K562 (cell line): Measurements from ENCODE around the gene AQP2. TPM values are rescaled to one million over a fixed set of nuclear protein-coding genes. Genes with fewer than 3 reads are reported as not detected.

Experiments used
- ATAC-seq: fragments of 200-7000 bp; cut with Tn5 transposase; 3 replicates; pipeline ENCODE4 v1.9.1; 2020; ENCODE audit warnings: moderate library complexity
- BruUV-seq: library from RNA; stranded (reverse); fragments of 400-500 nt; replicated peaks from 2 replicates; lab custom pipeline; 2021; lab: Mats Ljungman, UMichigan
- CTCF ChIA-PET: fragments of 300-600 bp; formaldehyde crosslinking; extraction: SDS; loops from one replicate; lab custom pipeline; 2021; ENCODE audit warnings: low intra/inter-chr PET ratio; lab: Yijun Ruan, JAX
- POLR2A ChIA-PET: fragments of 300-600, 350-650 bp; sonication (Branson Sonifier 250); formaldehyde crosslinking; extraction: SDS; loops from one replicate; lab custom pipeline; 2021; ENCODE audit warnings: antibody characterized with exemption, inconsistent platforms; lab: Yijun Ruan, JAX
- DNase-seq, 4 experiments: peaks; one replicate each; pipeline versions ENCODE4 v3.0.0 to v3.0.0-alpha.2; 2011 to 2018; ENCODE audit warnings: low spot score in 3 of 4, mixed read lengths in 3 of 4; ENCODE audit errors: extremely low read depth in 1 of 4
- FAIRE-seq: peaks from 2 replicates; lab custom pipeline; 2011; peaks lifted over from hg19 to GRCh38; lab: Jason Lieb, UNC
- H2AFZ ChIP-seq: 2 replicates; pipeline ENCODE4 v1.6.0; 2011; ENCODE audit warnings: low read depth, low read length, control low read depth, inconsistent platforms
- H3K27ac ChIP-seq: fragments of 200-600 bp; 3 replicates; pipeline ENCODE4 v1.8.0; 2011; ENCODE audit warnings: low read depth, mild to moderate bottlenecking, control low read depth, inconsistent platforms, low read length, moderate library complexity, mixed read lengths; ENCODE audit errors: extremely low read depth
- H3K27me3 ChIP-seq, 2 experiments: fragments of 300-600 bp in 1 of 2; 2 replicates in 1 of 2; 3 replicates in 1 of 2; pipeline versions ENCODE4 v1.6.0 to v1.8.0; 2011; ENCODE audit warnings: inconsistent platforms in 2 of 2, low read length in 2 of 2, mild to moderate bottlenecking in 1 of 2, mixed read lengths in 1 of 2, moderate library complexity in 1 of 2; ENCODE audit not compliant: control insufficient read depth in 2 of 2, insufficient read depth in 2 of 2
- H3K36me3 ChIP-seq: fragments of 300-600 bp; 3 replicates; pipeline ENCODE4 v1.8.0; 2011; ENCODE audit warnings: mild to moderate bottlenecking, low read length, inconsistent platforms; ENCODE audit not compliant: control insufficient read depth, insufficient read depth
- H3K4me1 ChIP-seq, 2 experiments: fragments of 200-600 bp in 1 of 2; replicated peaks in 1 of 2; 2 replicates in 1 of 2; 3 replicates in 1 of 2; pipeline versions ENCODE4 v1.5.1 to v1.8.0; 2011; ENCODE audit warnings: inconsistent platforms in 2 of 2, low read length in 2 of 2, mild to moderate bottlenecking in 1 of 2, mixed read lengths in 1 of 2, moderate library complexity in 1 of 2; ENCODE audit not compliant: control insufficient read depth in 2 of 2, insufficient read depth in 2 of 2
- H3K4me2 ChIP-seq: 2 replicates; pipeline ENCODE4 v1.6.1; 2011; ENCODE audit warnings: low read length, control low read depth, inconsistent platforms, mixed read lengths; ENCODE audit not compliant: insufficient read depth
- H3K4me3 ChIP-seq: fragments of 200-600 bp; sonication (generic), shearing (Covaris generic); 2 replicates; pipeline ENCODE4 v1.5.1; 2016; ENCODE audit warnings: control low read depth, inconsistent platforms
- H3K79me2 ChIP-seq: fragments of 200-600 bp; 3 replicates; pipeline ENCODE4 v1.8.0; 2011; ENCODE audit warnings: low read length, inconsistent platforms; ENCODE audit not compliant: control insufficient read depth, insufficient read depth
- H3K9ac ChIP-seq, 2 experiments: 2 replicates each; pipeline versions ENCODE4 v1.6.0 to v1.6.1; 2011; ENCODE audit warnings: low read depth in 2 of 2, low read length in 2 of 2, control low read depth in 1 of 2, inconsistent platforms in 1 of 2, mild to moderate bottlenecking in 1 of 2, mixed read lengths in 1 of 2; ENCODE audit not compliant: insufficient read depth in 1 of 2
- H3K9me1 ChIP-seq: one replicate; pipeline ENCODE4 v1.6.0; 2011; ENCODE audit warnings: inconsistent platforms, mild to moderate bottlenecking, low read length, moderate library complexity; ENCODE audit not compliant: control insufficient read depth, insufficient read depth
- H3K9me3 ChIP-seq: replicated peaks from 2 replicates; pipeline ENCODE4 v1.5.1; 2011; ENCODE audit warnings: low read depth, low read length, inconsistent platforms; ENCODE audit not compliant: control insufficient read depth, insufficient read depth
- H4K20me1 ChIP-seq: replicated peaks from 2 replicates; pipeline ENCODE4 v1.6.1; 2011; ENCODE audit warnings: low read length, inconsistent platforms, mixed read lengths; ENCODE audit not compliant: control insufficient read depth, insufficient read depth
- ETV5 ChIP-seq: sonication (generic); formaldehyde crosslinking; IDR thresholded peaks from 2 replicates; pipeline ENCODE4 v1.4.0; 2020; ENCODE audit warnings: low read depth, mild to moderate bottlenecking, missing genetic modification reagents
- MAFG ChIP-seq: fragments of 450-650 bp; conservative IDR thresholded peaks from 2 replicates; pipeline ENCODE4 v1.6.1; 2016; ENCODE audit warnings: missing genetic modification characterization, missing compliant biosample characterization
- MAFK ChIP-seq: IDR thresholded peaks from 2 replicates; pipeline ENCODE4 v1.6.1; 2011; ENCODE audit warnings: low read length, improper control_type of control experiment
- POLR2H ChIP-seq: IDR thresholded peaks from 2 replicates; pipeline ENCODE4 v1.6.1; 2016; ENCODE audit warnings: missing genetic modification characterization, low read depth, mild to moderate bottlenecking, control low read depth, missing compliant biosample characterization, moderate library complexity
- RNF2 ChIP-seq: sonication (generic); IDR thresholded peaks from 2 replicates; pipeline ENCODE4 v1.6.1; 2016
- SRSF1 ChIP-seq: fragments of 200-400 bp; formaldehyde crosslinking; IDR thresholded peaks from 2 replicates; pipeline ENCODE4 v1.6.1; 2017; ENCODE audit warnings: mild to moderate bottlenecking, low read depth, low read length, moderate library complexity
- TBL1XR1 ChIP-seq, 2 experiments: IDR thresholded peaks; 2 replicates each; pipeline ENCODE4 v1.6.1; 2012; ENCODE audit warnings: improper control_type of control experiment in 2 of 2, low read length in 2 of 2, mild to moderate bottlenecking in 1 of 2
- ZNF282 ChIP-seq: sonication (generic); formaldehyde crosslinking; IDR thresholded peaks from 2 replicates; pipeline ENCODE4 v1.8.1; 2023; ENCODE audit warnings: missing genetic modification reagents
- ZNF444 ChIP-seq: fragments of 250-450 bp; sonication (Bioruptor Pico); IDR thresholded peaks from 2 replicates; pipeline ENCODE4 v1.4.0; 2020; ENCODE audit warnings: mild to moderate bottlenecking, moderate library complexity
- ZNF785 ChIP-seq: fragments of 250-450 bp; sonication (Bioruptor Pico); IDR thresholded peaks from 2 replicates; pipeline ENCODE4 v1.4.0; 2020; ENCODE audit warnings: mild to moderate bottlenecking
- WGBS: fragments of 100-300 bp; shearing (Covaris generic); methylation state at CpG from one replicate; pipeline ENCODE4 v1.1.6; 2016; ENCODE audit warnings: low coverage, mixed read lengths; ENCODE audit not compliant: insufficient coverage; ENCODE audit errors: missing lambda C conversion rate; 5-methylcytosine and 5-hydroxymethylcytosine counted together
- in situ Hi-C: fragments of 300-500 bp; cut with MboI; formaldehyde crosslinking; loops from 4 replicates; pipeline ENCODE4 v1.15.0; 2018; ENCODE audit warnings: inconsistent platforms, mixed read lengths
- intact Hi-C: fragments of 100-400 bp; cut with micrococcal nuclease; formaldehyde crosslinking; loops from 2 replicates; pipeline ENCODE4 v1.14.2; 2022
- polyA plus RNA-seq, 8 experiments: library from polyadenylated mRNA; depleted of rRNA in 4 of 8; stranded (reverse) in 5 of 8; unstranded in 3 of 8; fragments of >200 nt; fragmentation: Nextera tagmentation in 2 of 8; fragmentation: Illumina TruSeq in 1 of 8; extraction: Ambion mirVana in 2 of 8; extraction: Trizol in 1 of 8; gene quantifications; 2 replicates each; pipeline versions ENCODE4 v1.2.1 to v1.2.3, GENCODE V29; 2011 to 2014; ENCODE audit warnings: inconsistent platforms in 1 of 8, missing spikeins in 1 of 8
- total RNA-seq, 7 experiments: library from RNA; depleted of rRNA in 6 of 7; stranded (reverse); fragments of >200 nt in 6 of 7; fragmentation: Illumina TruSeq in 2 of 7; extraction: Trizol in 2 of 7; gene quantifications; 2 replicates each; pipeline versions ENCODE4 v1.2.1 to v1.2.3, GENCODE V29; 2011 to 2021; ENCODE audit warnings: low replicate concordance in 1 of 7
- TF ChIP-seq, protein P1 (sequence below): fragments of 250-450 bp; sonication (Bioruptor Pico); IDR thresholded peaks from 2 replicates; pipeline ENCODE4 v1.4.0; 2020; ENCODE audit warnings: mild to moderate bottlenecking, moderate library complexity, borderline replicate concordance
- TF ChIP-seq, protein P2 (sequence below): IDR thresholded peaks from 2 replicates; pipeline ENCODE4 v1.6.1; 2012; ENCODE audit warnings: low read depth, low read length, improper control_type of control experiment, borderline replicate concordance

AQP2 gene
- total and polyA plus RNA-seq, 9 of the 15 experiments (the other 6 are each of a cell fraction or from before 2014, with no cell fraction given): not detected

DNA sequence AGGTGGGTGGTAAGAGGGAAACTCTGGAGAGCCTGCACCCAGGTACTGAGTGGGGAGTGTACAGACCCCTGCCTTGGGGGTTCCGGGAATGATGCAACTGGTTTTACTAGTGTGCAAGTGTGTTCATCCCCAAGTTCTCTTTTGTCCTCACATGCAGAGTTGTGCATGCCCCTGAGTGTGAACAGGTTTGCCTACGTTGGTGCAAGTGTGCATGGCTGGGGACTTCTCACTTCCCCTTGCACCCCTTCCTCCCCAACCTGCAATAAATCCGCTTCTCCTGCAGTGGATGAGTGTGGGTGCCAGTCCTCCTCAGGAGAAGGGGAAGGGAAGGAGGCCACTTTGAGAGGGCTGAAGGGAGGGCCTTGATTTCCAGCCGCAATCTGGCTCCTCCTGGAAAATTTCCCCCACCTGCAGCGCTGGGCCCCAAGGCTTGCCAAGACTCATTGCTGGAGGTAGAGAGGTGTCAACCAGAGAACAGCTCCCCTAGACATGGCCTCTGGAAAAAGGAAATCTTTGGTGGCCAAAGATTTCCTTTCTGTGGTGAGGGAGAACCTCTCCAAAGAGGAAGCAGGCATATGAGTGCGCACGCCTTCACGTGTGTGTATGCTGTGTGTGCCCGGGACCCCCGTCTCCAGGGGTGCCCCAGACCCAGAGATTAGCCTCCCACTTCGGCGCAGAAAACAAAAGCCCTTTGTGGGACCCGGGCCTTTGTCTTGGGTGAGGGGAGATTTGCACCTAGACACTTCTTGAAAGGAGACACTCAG lies 5.5 kb downstream of the AQP2 start:
- Histone ChIP-seq H4K20me1 (no peaks in the 10 kb centered on the region), H3K36me3 (no peaks in the 10 kb centered on the region), H3K9ac (no peak overlapping the region), H3K27me3 (peaks cover 11 to 46% of the 10 kb centered on the region in 2 experiments; a peak in 4 of 5 replicates), H3K9me1 (no peaks in the 10 kb centered on the region), H3K79me2 (no peaks in the 10 kb centered on the region), H3K4me2 (no peak overlapping the region), H3K4me3 (no peak overlapping the region), H3K27ac (no peak overlapping the region), H3K4me1 (peaks cover 0 to 17% of the 10 kb centered on the region in 2 experiments; a peak in 1 of 5 replicates), H2AFZ (no peak overlapping the region), H3K9me3 (no peaks in the 10 kb centered on the region)
- ChIA-PET CTCF (no interaction called here), POLR2A (interaction anchor here (0.6 kb wide), 1 partner anchor 142 kb away, joined by 3 read pairs; no protein-coding TSS in a partner anchor)
- 8% methylated on average over 12 of the region's 13 CpGs for WGBS
- ATAC-seq (no peak), FAIRE-seq (no peak), DNase-seq (no peak)
- intact Hi-C loops: no loop called here
- in situ Hi-C loops: no loop called here
- BruUV-seq: no TSS peak
- TF ChIP-seq ZNF444 (CRISPR knock-in tag): no peak
- no peak for TF ChIP-seq RNF2
- TF ChIP-seq, protein P1, sequence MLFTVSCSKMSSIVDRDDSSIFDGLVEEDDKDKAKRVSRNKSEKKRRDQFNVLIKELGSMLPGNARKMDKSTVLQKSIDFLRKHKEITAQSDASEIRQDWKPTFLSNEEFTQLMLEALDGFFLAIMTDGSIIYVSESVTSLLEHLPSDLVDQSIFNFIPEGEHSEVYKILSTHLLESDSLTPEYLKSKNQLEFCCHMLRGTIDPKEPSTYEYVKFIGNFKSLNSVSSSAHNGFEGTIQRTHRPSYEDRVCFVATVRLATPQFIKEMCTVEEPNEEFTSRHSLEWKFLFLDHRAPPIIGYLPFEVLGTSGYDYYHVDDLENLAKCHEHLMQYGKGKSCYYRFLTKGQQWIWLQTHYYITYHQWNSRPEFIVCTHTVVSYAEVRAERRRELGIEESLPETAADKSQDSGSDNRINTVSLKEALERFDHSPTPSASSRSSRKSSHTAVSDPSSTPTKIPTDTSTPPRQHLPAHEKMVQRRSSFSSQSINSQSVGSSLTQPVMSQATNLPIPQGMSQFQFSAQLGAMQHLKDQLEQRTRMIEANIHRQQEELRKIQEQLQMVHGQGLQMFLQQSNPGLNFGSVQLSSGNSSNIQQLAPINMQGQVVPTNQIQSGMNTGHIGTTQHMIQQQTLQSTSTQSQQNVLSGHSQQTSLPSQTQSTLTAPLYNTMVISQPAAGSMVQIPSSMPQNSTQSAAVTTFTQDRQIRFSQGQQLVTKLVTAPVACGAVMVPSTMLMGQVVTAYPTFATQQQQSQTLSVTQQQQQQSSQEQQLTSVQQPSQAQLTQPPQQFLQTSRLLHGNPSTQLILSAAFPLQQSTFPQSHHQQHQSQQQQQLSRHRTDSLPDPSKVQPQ (CRISPR knock-in tag): no peak
- TF ChIP-seq ZNF282: no peak
- TF ChIP-seq TBL1XR1 (IDR thresholded peaks at IDR 0.05; ENCODE audit: low read length in 2 of 2): no peak
- TF ChIP-seq, protein P2, sequence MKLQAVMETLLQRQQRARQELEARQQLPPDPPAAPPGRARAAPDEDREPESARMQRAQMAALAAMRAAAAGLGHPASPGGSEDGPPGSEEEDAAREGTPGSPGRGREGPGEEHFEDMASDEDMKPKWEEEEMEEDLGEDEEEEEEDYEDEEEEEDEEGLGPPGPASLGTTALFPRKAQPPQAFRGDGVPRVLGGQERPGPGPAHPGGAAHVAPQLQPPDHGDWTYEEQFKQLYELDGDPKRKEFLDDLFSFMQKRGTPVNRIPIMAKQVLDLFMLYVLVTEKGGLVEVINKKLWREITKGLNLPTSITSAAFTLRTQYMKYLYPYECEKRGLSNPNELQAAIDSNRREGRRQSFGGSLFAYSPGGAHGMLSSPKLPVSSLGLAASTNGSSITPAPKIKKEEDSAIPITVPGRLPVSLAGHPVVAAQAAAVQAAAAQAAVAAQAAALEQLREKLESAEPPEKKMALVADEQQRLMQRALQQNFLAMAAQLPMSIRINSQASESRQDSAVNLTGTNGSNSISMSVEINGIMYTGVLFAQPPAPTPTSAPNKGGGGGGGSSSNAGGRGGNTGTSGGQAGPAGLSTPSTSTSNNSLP: no peak
- no peak for TF ChIP-seq SRSF1
- no peak for TF ChIP-seq POLR2H (tag)
- TF ChIP-seq MAFK: no peak
- TF ChIP-seq ETV5 (CRISPR knock-in tag): no peak
- no peak for TF ChIP-seq ZNF785
- no peak for TF ChIP-seq MAFG (tag)
